Neural progenitor cell (in vitro differentiated cells): Measurements from ENCODE around the gene ZNF639.

Experiments used
- CTCF ChIP-seq: fragments of 200-600 bp; sonication (generic); IDR thresholded peaks from 2 replicates; pipeline ENCODE4 v1.5.1; 2017; ENCODE audit warnings: antibody characterized with exemption, mild to moderate bottlenecking
- EZH2 ChIP-seq: fragments of 200-600 bp; sonication (generic); IDR thresholded peaks from 2 replicates; pipeline ENCODE4 v1.6.1; 2017; ENCODE audit warnings: antibody characterized with exemption, mild to moderate bottlenecking, moderate library complexity
- EZH2phosphoT487 ChIP-seq: fragments of 200-600 bp; sonication (generic); IDR thresholded peaks from 2 replicates; pipeline ENCODE4 v1.6.1; 2017; ENCODE audit warnings: antibody characterized with exemption

GRCh38 chr3:179321668-179322285 is 1.1 kb upstream of the ZNF639 start:
- TF ChIP-seq CTCF (peak; percentile 67), EZH2 (no peak), EZH2phosphoT487 (no peak)
